HEK293 (cell line): ENCODE measurements around the gene LUZP2.

Experiments used
- CTCF ChIP-seq: fragments of 450-650 bp; formaldehyde crosslinking; IDR thresholded peaks from 2 replicates; pipeline ENCODE4 v1.5.1; 2016; ENCODE audit warnings: missing biosample characterization, missing genetic modification characterization
- GFI1B ChIP-seq: fragments of 450-650 bp; formaldehyde crosslinking; IDR thresholded peaks from 2 replicates; pipeline ENCODE4 v1.5.1; 2016; ENCODE audit warnings: missing biosample characterization, missing genetic modification characterization
- SCRT1 ChIP-seq: fragments of 450-650 bp; formaldehyde crosslinking; IDR thresholded peaks from 2 replicates; pipeline ENCODE4 v1.5.1; 2016; ENCODE audit warnings: missing biosample characterization, missing genetic modification characterization, borderline replicate concordance
- SP7 ChIP-seq: fragments of 450-650 bp; formaldehyde crosslinking; IDR thresholded peaks from 2 replicates; pipeline ENCODE4 v1.5.1; 2016; ENCODE audit warnings: missing biosample characterization, missing genetic modification characterization
- YY1 ChIP-seq: fragments of 450-650 bp; formaldehyde crosslinking; IDR thresholded peaks from 2 replicates; pipeline ENCODE4 v1.5.1; 2018; ENCODE audit warnings: missing biosample characterization, missing genetic modification characterization
- ZBTB6 ChIP-seq: fragments of 450-650 bp; formaldehyde crosslinking; IDR thresholded peaks from 2 replicates; pipeline ENCODE4 v1.5.1; 2017; ENCODE audit warnings: missing biosample characterization, missing genetic modification characterization
- ZBTB8A ChIP-seq: fragments of 450-650 bp; formaldehyde crosslinking; IDR thresholded peaks from 2 replicates; pipeline ENCODE4 v1.5.1; 2016; ENCODE audit warnings: missing biosample characterization, missing genetic modification characterization
- ZNF394 ChIP-seq: fragments of 450-650 bp; formaldehyde crosslinking; IDR thresholded peaks from 2 replicates; pipeline ENCODE4 v1.5.1; 2016; ENCODE audit warnings: missing biosample characterization, missing genetic modification characterization, mild to moderate bottlenecking, moderate library complexity, borderline replicate concordance
- ZNF501 ChIP-seq: fragments of 450-650 bp; formaldehyde crosslinking; IDR thresholded peaks from 2 replicates; pipeline ENCODE4 v1.5.1; 2016; ENCODE audit warnings: missing biosample characterization, missing genetic modification characterization
- ZNF529 ChIP-seq: fragments of 450-650 bp; formaldehyde crosslinking; IDR thresholded peaks from 2 replicates; pipeline ENCODE4 v1.5.1; 2017; ENCODE audit warnings: missing genetic modification characterization, missing biosample characterization; ENCODE audit not compliant: insufficient replicate concordance
- ZNF555 ChIP-seq: fragments of 450-650 bp; formaldehyde crosslinking; conservative IDR thresholded peaks from 2 replicates; pipeline ENCODE4 v1.5.1; 2017; ENCODE audit warnings: missing biosample characterization, mild to moderate bottlenecking, missing genetic modification characterization, inconsistent platforms
- ZNF561 ChIP-seq: fragments of 450-650 bp; IDR thresholded peaks from 2 replicates; pipeline ENCODE4 v1.5.1; 2018; ENCODE audit warnings: missing biosample characterization, missing genetic modification characterization, borderline replicate concordance
- TF ChIP-seq, protein P1 (sequence below): fragments of 450-650 bp; formaldehyde crosslinking; IDR thresholded peaks from 2 replicates; pipeline ENCODE4 v1.5.1; 2016; ENCODE audit warnings: missing biosample characterization, missing genetic modification characterization, low read depth

GRCh38 chr11:24934733-24935439, 438.0 kb downstream of the LUZP2 start:
- TF ChIP-seq ZNF529 (tag by site-specific recombination) (no peak), GFI1B (no peak), CTCF (tag by site-specific recombination) (no peak), SP7 (no peak), ZNF561 (tag by site-specific recombination) (no peak), ZNF555 (tag by site-specific recombination) (no peak), SCRT1 (tag by site-specific recombination) (no peak), YY1 (tag by site-specific recombination) (no peak), ZNF501 (tag by site-specific recombination) (no peak), ZBTB8A (tag by site-specific recombination) (no peak), ZBTB6 (tag by site-specific recombination) (no peak), ZNF394 (tag by site-specific recombination) (no peak)
- TF ChIP-seq, protein P1, sequence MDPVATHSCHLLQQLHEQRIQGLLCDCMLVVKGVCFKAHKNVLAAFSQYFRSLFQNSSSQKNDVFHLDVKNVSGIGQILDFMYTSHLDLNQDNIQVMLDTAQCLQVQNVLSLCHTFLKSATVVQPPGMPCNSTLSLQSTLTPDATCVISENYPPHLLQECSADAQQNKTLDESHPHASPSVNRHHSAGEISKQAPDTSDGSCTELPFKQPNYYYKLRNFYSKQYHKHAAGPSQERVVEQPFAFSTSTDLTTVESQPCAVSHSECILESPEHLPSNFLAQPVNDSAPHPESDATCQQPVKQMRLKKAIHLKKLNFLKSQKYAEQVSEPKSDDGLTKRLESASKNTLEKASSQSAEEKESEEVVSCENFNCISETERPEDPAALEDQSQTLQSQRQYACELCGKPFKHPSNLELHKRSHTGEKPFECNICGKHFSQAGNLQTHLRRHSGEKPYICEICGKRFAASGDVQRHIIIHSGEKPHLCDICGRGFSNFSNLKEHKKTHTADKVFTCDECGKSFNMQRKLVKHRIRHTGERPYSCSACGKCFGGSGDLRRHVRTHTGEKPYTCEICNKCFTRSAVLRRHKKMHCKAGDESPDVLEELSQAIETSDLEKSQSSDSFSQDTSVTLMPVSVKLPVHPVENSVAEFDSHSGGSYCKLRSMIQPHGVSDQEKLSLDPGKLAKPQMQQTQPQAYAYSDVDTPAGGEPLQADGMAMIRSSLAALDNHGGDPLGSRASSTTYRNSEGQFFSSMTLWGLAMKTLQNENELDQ (tag by site-specific recombination) = no peak
